Mammary epithelial cell (primary cell): ENCODE results near the gene ANKRD6.

Source experiments
- CTCF ChIP-seq, 2 donors: IDR thresholded peaks in 1 of 2; conservative IDR thresholded peaks in 1 of 2; 2 replicates each; pipeline ENCODE4 v1.5.1; 2011 to 2012; ENCODE audit warnings: inconsistent platforms in 2 of 2, low read length in 2 of 2, mild to moderate bottlenecking in 2 of 2, control low read depth in 1 of 2, low read depth in 1 of 2; ENCODE audit not compliant: insufficient read depth in 1 of 2; ENCODE audit errors: extremely low read depth in 1 of 2
- EZH2 ChIP-seq: IDR thresholded peaks from 2 replicates; pipeline ENCODE4 v1.6.1; 2012; ENCODE audit warnings: low read length, inconsistent platforms, borderline replicate concordance

- no peak for TF ChIP-seq CTCF (conservative IDR thresholded peaks at IDR 0.05 in 1 of 2, IDR thresholded peaks at IDR 0.05 in 1 of 2; ENCODE audit: extremely low read depth in 1 of 2, insufficient read depth in 1 of 2, low read depth in 1 of 2, low read length in 2 of 2)
- TF ChIP-seq EZH2 = no peak
Measured at GRCh38 chr6:89547281-89547680, 114.3 kb downstream of the ANKRD6 start.
